ENCODE results near the gene AK8.

Gene AK8

GRCh38 chr9:132857031-132857430 is 21.1 kb downstream of the AK8 start:
- Histone ChIP-seq H3K9ac (ENCODE audit: low read length) (no peak overlapping the region), H3K79me2 (ENCODE audit: insufficient read depth, low read length) (no peaks in the 10 kb centered on the region), H3K4me3 (ENCODE audit: insufficient read depth, low read length, poor library complexity, severe bottlenecking) (no peak overlapping the region), H2AFZ (ENCODE audit: low read depth, low read length, severe bottlenecking) (no peak overlapping the region), H3K4me2 (ENCODE audit: low read depth, low read length, poor library complexity, severe bottlenecking) (no peak overlapping the region), H3K27ac (ENCODE audit: low read depth, low read length) (no peak overlapping the region), H3K9me3 (ENCODE audit: insufficient read depth, low read length) (no peaks in the 10 kb centered on the region), H3K27me3 (ENCODE audit: low read length) (no peaks in the 10 kb centered on the region), H3K36me3 (ENCODE audit: low read length) (no peaks in the 10 kb centered on the region), H3F3A (ENCODE audit: insufficient read depth) (no peaks in the 10 kb centered on the region), H4K20me1 (ENCODE audit: low read depth, low read length) (no peaks in the 10 kb centered on the region), H3K9me2 (replicated peaks; ENCODE audit: insufficient read depth, low read length) (no peaks in the 10 kb centered on the region)
- TF ChIP-seq EZH2phosphoT487 (conservative IDR thresholded peaks at IDR 0.05; ENCODE audit: low read length) = no peak
- TF ChIP-seq CTCF (IDR thresholded peaks at IDR 0.05; ENCODE audit: insufficient read depth, low read length, poor library complexity, severe bottlenecking) = no peak

GRCh38 chr9:132855904-132856303 is 22.2 kb downstream of the AK8 start:
- Histone ChIP-seq H3K9me2 (replicated peaks; ENCODE audit: insufficient read depth, low read length) (no peaks in the 10 kb centered on the region), H3K36me3 (ENCODE audit: low read length) (no peaks in the 10 kb centered on the region), H3K4me3 (ENCODE audit: insufficient read depth, low read length, poor library complexity, severe bottlenecking) (no peak overlapping the region), H3K27ac (ENCODE audit: low read depth, low read length) (no peak overlapping the region), H3K79me2 (ENCODE audit: insufficient read depth, low read length) (no peaks in the 10 kb centered on the region), H3F3A (ENCODE audit: insufficient read depth) (no peaks in the 10 kb centered on the region), H4K20me1 (ENCODE audit: low read depth, low read length) (no peaks in the 10 kb centered on the region), H3K27me3 (ENCODE audit: low read length) (no peaks in the 10 kb centered on the region), H3K9me3 (ENCODE audit: insufficient read depth, low read length) (no peaks in the 10 kb centered on the region), H3K9ac (ENCODE audit: low read length) (no peak overlapping the region), H2AFZ (ENCODE audit: low read depth, low read length, severe bottlenecking) (no peak overlapping the region), H3K4me2 (ENCODE audit: low read depth, low read length, poor library complexity, severe bottlenecking) (no peak overlapping the region)
- TF ChIP-seq CTCF (IDR thresholded peaks at IDR 0.05; ENCODE audit: insufficient read depth, low read length, poor library complexity, severe bottlenecking) (no peak), EZH2phosphoT487 (conservative IDR thresholded peaks at IDR 0.05; ENCODE audit: low read length) (no peak)

GRCh38 chr9:132854832-132855231 is 23.3 kb downstream of the AK8 start:
- no peaks in the 10 kb centered on the region for H3F3A ChIP-seq (ENCODE audit: insufficient read depth)
- H3K4me2 ChIP-seq (ENCODE audit: low read depth, low read length, poor library complexity, severe bottlenecking) = no peak overlapping the region
- H3K4me3 ChIP-seq (ENCODE audit: insufficient read depth, low read length, poor library complexity, severe bottlenecking) = no peak overlapping the region
- H3K9me3 ChIP-seq (ENCODE audit: insufficient read depth, low read length) = no peaks in the 10 kb centered on the region
- no peak overlapping the region for H2AFZ ChIP-seq (ENCODE audit: low read depth, low read length, severe bottlenecking)
- H3K9ac ChIP-seq (ENCODE audit: low read length) = no peak overlapping the region
- H3K27me3 ChIP-seq (ENCODE audit: low read length) = no peaks in the 10 kb centered on the region
- H4K20me1 ChIP-seq (ENCODE audit: low read depth, low read length) = no peaks in the 10 kb centered on the region
- no peaks in the 10 kb centered on the region for H3K79me2 ChIP-seq (ENCODE audit: insufficient read depth, low read length)
- no peak overlapping the region for H3K27ac ChIP-seq (ENCODE audit: low read depth, low read length)
- H3K36me3 ChIP-seq (ENCODE audit: low read length) = no peaks in the 10 kb centered on the region
- no peak for TF ChIP-seq EZH2phosphoT487 (conservative IDR thresholded peaks at IDR 0.05; ENCODE audit: low read length)
- TF ChIP-seq CTCF (IDR thresholded peaks at IDR 0.05; ENCODE audit: insufficient read depth, low read length, poor library complexity, severe bottlenecking) = no peak
- H3K9me2 ChIP-seq (replicated peaks; ENCODE audit: insufficient read depth, low read length) = no peaks in the 10 kb centered on the region
